HepG2 (cell line): ENCODE data around the gene MAGEA4. TPM values are rescaled to one million over a fixed set of nuclear protein-coding genes. Genes with fewer than 3 reads are reported as not detected.

Experiments
- ATAC-seq: fragments of 200-7000 bp; cut with Tn5 transposase; 3 replicates; pipeline ENCODE4 v1.9.1; 2020; ENCODE audit warnings: mild to moderate bottlenecking, moderate library complexity
- BruUV-seq: library from RNA; stranded (reverse); fragments of 400-500 nt; replicated peaks from 2 replicates; lab custom pipeline; 2021; lab: Mats Ljungman, UMichigan
- CTCF ChIA-PET: fragments of 300-600 bp; formaldehyde crosslinking; extraction: SDS; loops from one replicate; lab custom pipeline; 2021; ENCODE audit warnings: low total read pairs, inconsistent platforms, low intra/inter-chr PET ratio; lab: Yijun Ruan, JAX
- POLR2A ChIA-PET: fragments of 350-600 bp; sonication (Branson Sonifier 250); formaldehyde crosslinking; loops from one replicate; lab custom pipeline; 2020; ENCODE audit warnings: antibody characterized with exemption, inconsistent platforms; lab: Yijun Ruan, JAX
- DNase-seq: peaks from one replicate; pipeline ENCODE4 v3.0.0-alpha.2; 2015; ENCODE audit warnings: low spot score
- FAIRE-seq: peaks from 3 replicates; lab custom pipeline; 2011; peaks lifted over from hg19 to GRCh38; lab: Jason Lieb, UNC
- H2AFZ ChIP-seq: one replicate; pipeline ENCODE4 v1.6.1; 2011; ENCODE audit warnings: low read length, inconsistent platforms
- H3K27ac ChIP-seq: fragments of 300-600 bp; 3 replicates; pipeline ENCODE4 v1.8.0; 2011; ENCODE audit warnings: mixed run types, mild to moderate bottlenecking, mixed read lengths, low read length, inconsistent platforms; ENCODE audit not compliant: insufficient read depth; ENCODE audit errors: extremely low read length
- H3K27me3 ChIP-seq, 2 experiments: fragments of 200-600 bp in 1 of 2; 2 replicates in 1 of 2; 3 replicates in 1 of 2; pipeline versions ENCODE4 v1.6.0 to v1.8.0; 2011; ENCODE audit warnings: low read length in 2 of 2, mild to moderate bottlenecking in 2 of 2, moderate library complexity in 2 of 2, inconsistent platforms in 1 of 2; ENCODE audit not compliant: insufficient read depth in 2 of 2, control insufficient read depth in 1 of 2
- H3K36me3 ChIP-seq, 2 experiments: fragments of 200-600 bp in 1 of 2; replicated peaks in 1 of 2; 2 replicates in 1 of 2; 3 replicates in 1 of 2; pipeline versions ENCODE4 v1.5.1 to v1.8.0; 2011; ENCODE audit warnings: low read length in 2 of 2, inconsistent platforms in 1 of 2; ENCODE audit not compliant: insufficient read depth in 2 of 2, control insufficient read depth in 1 of 2
- H3K4me1 ChIP-seq: 2 replicates; pipeline ENCODE4 v1.5.1; 2012; ENCODE audit warnings: low read length, inconsistent platforms; ENCODE audit not compliant: insufficient read depth
- H3K4me2 ChIP-seq: 2 replicates; pipeline ENCODE4 v1.6.0; 2011; ENCODE audit warnings: low read depth, low read length, inconsistent platforms
- H3K4me3 ChIP-seq, 3 experiments: fragments of 200-600 bp in 1 of 3; sonication (generic), shearing (Covaris generic) in 1 of 3; replicated peaks in 1 of 3; 2 replicates each; pipeline ENCODE4 v1.5.1; 2011 to 2016; ENCODE audit warnings: low read length in 3 of 3, inconsistent platforms in 2 of 3, low read depth in 2 of 3, mild to moderate bottlenecking in 2 of 3, control low read depth in 1 of 3, mixed read lengths in 1 of 3; ENCODE audit not compliant: insufficient read depth in 1 of 3
- H3K79me2 ChIP-seq: one replicate; pipeline ENCODE4 v1.6.1; 2011; ENCODE audit warnings: low read length, inconsistent platforms; ENCODE audit not compliant: insufficient read depth
- H3K9ac ChIP-seq: 2 replicates; pipeline ENCODE4 v1.6.0; 2011; ENCODE audit warnings: mild to moderate bottlenecking, low read depth, low read length, inconsistent platforms; ENCODE audit not compliant: insufficient read depth
- H3K9me3 ChIP-seq: 2 replicates; pipeline ENCODE4 v1.5.1; 2012; ENCODE audit warnings: mild to moderate bottlenecking, low read length
- H4K20me1 ChIP-seq: 2 replicates; pipeline ENCODE4 v1.6.0; 2011; ENCODE audit warnings: inconsistent platforms, mild to moderate bottlenecking, low read length, moderate library complexity; ENCODE audit not compliant: insufficient read depth
- ATF6 ChIP-seq: sonication (generic); formaldehyde crosslinking; conservative IDR thresholded peaks from 2 replicates; pipeline ENCODE4 v1.4.0; 2020; ENCODE audit warnings: missing genetic modification reagents
- ELF1 ChIP-seq: sonication (generic); formaldehyde crosslinking; IDR thresholded peaks from 2 replicates; pipeline ENCODE4 v1.4.0; 2020; ENCODE audit warnings: missing genetic modification reagents
- PHF5A ChIP-seq: IDR thresholded peaks from one replicate; pipeline ENCODE4 v1.6.1; 2018; ENCODE audit warnings: low read depth, missing genetic modification reagents; ENCODE audit not compliant: unreplicated experiment
- PLRG1 ChIP-seq: fragments of 450-650 bp; conservative IDR thresholded peaks from 2 replicates; pipeline ENCODE4 v1.6.1; 2016
- RFX3 ChIP-seq: IDR thresholded peaks from 2 replicates; pipeline ENCODE4 v1.6.1; 2016; ENCODE audit warnings: missing biosample characterization, missing genetic modification reagents
- SMAD1 ChIP-seq: sonication (generic); formaldehyde crosslinking; IDR thresholded peaks from 2 replicates; pipeline ENCODE4 v1.4.0; 2020; ENCODE audit warnings: missing genetic modification reagents, low read depth, mild to moderate bottlenecking, borderline replicate concordance
- SNAI1 ChIP-seq: sonication (generic); formaldehyde crosslinking; IDR thresholded peaks from 2 replicates; pipeline ENCODE4 v1.5.0; 2020; ENCODE audit warnings: mild to moderate bottlenecking, missing genetic modification reagents, borderline replicate concordance
- SRF ChIP-seq: IDR thresholded peaks from 2 replicates; pipeline ENCODE4 v1.6.1; 2011; ENCODE audit warnings: mild to moderate bottlenecking, low read depth, low read length, moderate library complexity
- ZFAT ChIP-seq: sonication (generic); formaldehyde crosslinking; conservative IDR thresholded peaks from 2 replicates; pipeline ENCODE4 v1.8.1; 2023; ENCODE audit warnings: missing genetic modification reagents, inconsistent platforms
- ZNF484 ChIP-seq: sonication (generic); formaldehyde crosslinking; IDR thresholded peaks from 2 replicates; pipeline ENCODE4 v1.5.1; 2020; ENCODE audit warnings: mild to moderate bottlenecking, low read depth, missing genetic modification reagents, borderline replicate concordance
- ZNF616 ChIP-seq: sonication (generic); formaldehyde crosslinking; IDR thresholded peaks from 2 replicates; pipeline ENCODE4 v1.5.0; 2020; ENCODE audit warnings: low read depth, mild to moderate bottlenecking, missing genetic modification reagents
- ZNF704 ChIP-seq: sonication (generic); formaldehyde crosslinking; IDR thresholded peaks from 2 replicates; pipeline ENCODE4 v1.8.1; 2023; ENCODE audit warnings: mild to moderate bottlenecking, inconsistent platforms, moderate library complexity, missing genetic modification reagents, borderline replicate concordance
- ZSCAN22 ChIP-seq: sonication (generic); formaldehyde crosslinking; IDR thresholded peaks from 2 replicates; pipeline ENCODE4 v1.4.0; 2020; ENCODE audit warnings: mild to moderate bottlenecking, missing genetic modification reagents
- WGBS: methylation state at CpG from one replicate; pipeline ENCODE4 v1.1.6; 2017; ENCODE audit warnings: low lambda C conversion rate; 5-methylcytosine and 5-hydroxymethylcytosine counted together
- in situ Hi-C: cut with HindIII; loops from 2 replicates; pipeline ENCODE4 v1.10.0; 2017; ENCODE audit warnings: low pct_unique_long_range_greater_than_20kb; ENCODE audit not compliant: extremely low pct_ligation_motif_present
- intact Hi-C: fragments of 100-400 bp; cut with micrococcal nuclease; formaldehyde crosslinking; loops from one replicate; pipeline ENCODE4 v1.10.0; 2022; ENCODE audit not compliant: unreplicated experiment
- polyA plus RNA-seq, 8 experiments: library from polyadenylated mRNA; depleted of rRNA in 3 of 8; stranded (reverse) in 7 of 8; unstranded in 1 of 8; fragments of >200 nt; fragmentation: Illumina TruSeq in 4 of 8; extraction: Trizol in 4 of 8; gene quantifications; 2 replicates each; pipeline versions ENCODE4 v1.2.1 to v1.2.3, GENCODE V29; 2011 to 2016; ENCODE audit warnings: low read depth in 4 of 8, missing spikeins in 1 of 8, mixed read lengths in 1 of 8; ENCODE audit not compliant: insufficient read depth in 1 of 8
- total RNA-seq, 5 experiments: library from RNA; depleted of rRNA; stranded (reverse); fragments of >200 nt; fragmentation: Illumina TruSeq; extraction: Trizol; gene quantifications; 2 replicates each; pipeline ENCODE4 v1.2.3, GENCODE V29; 2016; ENCODE audit warnings: low read depth in 1 of 5

The MAGEA4 gene
- total and polyA plus RNA-seq, 2 of the 13 experiments (the other 11 are each of a cell fraction or from before 2014, with no cell fraction given) = not detected

GRCh38 chrX:151878574-151878973 is 34.1 kb upstream of the MAGEA4 start:
- WGBS = 68% methylated on average over 7 of the region's 8 CpGs
- no TSS peak for BruUV-seq

GRCh38 chrX:151879856-151880255 is 32.8 kb upstream of the MAGEA4 start:
- in situ Hi-C loops = no loop called here
- H3K4me3 ChIP-seq = no peak overlapping the region
- no peaks in the 10 kb centered on the region for H4K20me1 ChIP-seq
- ChIA-PET POLR2A (no interaction called here), CTCF (no interaction called here)
- no peak for ATAC-seq
- DNase-seq = no peak
- H3K9me3 ChIP-seq = no peaks in the 10 kb centered on the region
- 6% methylated on average over 4 of the region's 4 CpGs for WGBS
- no peaks in the 10 kb centered on the region for H3K36me3 ChIP-seq
- no peak overlapping the region for H3K4me2 ChIP-seq
- no peak for FAIRE-seq
- H3K79me2 ChIP-seq = no peaks in the 10 kb centered on the region
- H3K4me1 ChIP-seq = no peaks in the 10 kb centered on the region
- no peak overlapping the region for H3K9ac ChIP-seq
- no peaks in the 10 kb centered on the region for H3K27me3 ChIP-seq
- no peak overlapping the region for H3K27ac ChIP-seq
- TF ChIP-seq ZSCAN22 (CRISPR knock-in tag) (no peak), ZNF484 (CRISPR knock-in tag) (no peak), ZNF616 (no peak), RFX3 (CRISPR knock-in tag) (no peak), PHF5A (no peak), ELF1 (CRISPR knock-in tag) (no peak), SMAD1 (CRISPR knock-in tag) (no peak), ZFAT (CRISPR knock-in tag) (no peak), SNAI1 (CRISPR knock-in tag) (no peak), ZNF704 (no peak)
- TF ChIP-seq, all 625 proteins: peak for 0
- no TSS peak for BruUV-seq
- H2AFZ ChIP-seq = no peak overlapping the region
- intact Hi-C loops = no loop called here

More at GRCh38 chrX:151878574-151878973, 34.1 kb upstream of the MAGEA4 start:
- H2AFZ ChIP-seq = no peak overlapping the region
- FAIRE-seq (no peak), ATAC-seq (no peak), DNase-seq (no peak)
- no peaks in the 10 kb centered on the region for H3K4me1 ChIP-seq
- intact Hi-C loops (no loop called here), in situ Hi-C loops (no loop called here)
- H3K4me3 ChIP-seq = no peak overlapping the region
- H4K20me1 ChIP-seq = no peaks in the 10 kb centered on the region
- no peak overlapping the region for H3K27ac ChIP-seq
- no peak overlapping the region for H3K4me2 ChIP-seq
- ChIA-PET POLR2A (no interaction called here), CTCF (no interaction called here)
- no peaks in the 10 kb centered on the region for H3K27me3 ChIP-seq
- TF ChIP-seq PLRG1 (no peak), ATF6 (CRISPR knock-in tag) (no peak), SRF (no peak)
- no peaks in the 10 kb centered on the region for H3K9me3 ChIP-seq
- H3K36me3 ChIP-seq = no peaks in the 10 kb centered on the region
- no peaks in the 10 kb centered on the region for H3K79me2 ChIP-seq
- no peak overlapping the region for H3K9ac ChIP-seq
